IMR-90 (cell line): ENCODE results near the gene TMEM61. TPM values are rescaled to one million over a fixed set of nuclear protein-coding genes. Genes with fewer than 3 reads are reported as not detected.

Source experiments
- ATAC-seq: fragments of 200-7000 bp; cut with Tn5 transposase; 2 replicates; pipeline ENCODE4 v1.9.1; 2020; ENCODE audit warnings: low read depth, mild to moderate bottlenecking, moderate library complexity
- BruUV-seq: library from RNA; stranded (reverse); fragments of 400-500 nt; replicated peaks from 2 replicates; lab custom pipeline; 2021; lab: Mats Ljungman, UMichigan
- CTCF ChIA-PET: fragments of 300-600 bp; formaldehyde crosslinking; extraction: SDS; loops from one replicate; lab custom pipeline; 2021; ENCODE audit warnings: antibody characterized with exemption; lab: Yijun Ruan, JAX
- POLR2A ChIA-PET: fragments of 300-600 bp; sonication (Branson Sonifier 250); formaldehyde crosslinking; loops from one replicate; lab custom pipeline; 2022; ENCODE audit warnings: antibody characterized with exemption; ENCODE audit not compliant: unreplicated experiment; lab: Charles Lee
- DNase-seq: peaks from one replicate; pipeline ENCODE4 v3.0.0; 2013
- H2AFZ ChIP-seq: replicated peaks from 2 replicates; pipeline ENCODE3; 2013; ENCODE audit warnings: low read length, mild to moderate bottlenecking; ENCODE audit not compliant: poor library complexity
- H2AK5ac ChIP-seq: 2 replicates; pipeline ENCODE4 v1.6.1; 2013; ENCODE audit warnings: low read depth, low read length, inconsistent platforms
- H2AK9ac ChIP-seq: replicated peaks from 2 replicates; pipeline ENCODE3; 2013; ENCODE audit warnings: mild to moderate bottlenecking, low read depth, low read length, moderate library complexity; ENCODE audit not compliant: poor library complexity
- H2BK120ac ChIP-seq: 2 replicates; pipeline ENCODE4 v1.6.1; 2013; ENCODE audit warnings: low read depth, low read length, inconsistent platforms
- H2BK15ac ChIP-seq: 3 replicates; pipeline ENCODE4 v1.6.1; 2013; ENCODE audit warnings: low read depth, low read length, inconsistent platforms
- H2BK20ac ChIP-seq: 2 replicates; pipeline ENCODE4 v1.6.1; 2013; ENCODE audit warnings: low read depth, mild to moderate bottlenecking, inconsistent platforms, low read length, moderate library complexity
- H2BK5ac ChIP-seq: 2 replicates; pipeline ENCODE4 v1.6.1; 2013; ENCODE audit warnings: mild to moderate bottlenecking, low read depth, low read length, inconsistent platforms; ENCODE audit not compliant: poor library complexity, severe bottlenecking
- H3K14ac ChIP-seq: replicated peaks from 2 replicates; pipeline ENCODE4 v1.6.1; 2013; ENCODE audit warnings: low read depth, low read length, inconsistent platforms
- H3K18ac ChIP-seq: 2 replicates; pipeline ENCODE4 v1.6.1; 2013; ENCODE audit warnings: low read depth, low read length, control low read depth
- H3K23ac ChIP-seq: 2 replicates; pipeline ENCODE4 v1.6.1; 2013; ENCODE audit warnings: low read depth, low read length, inconsistent platforms
- H3K27ac ChIP-seq: 2 replicates; pipeline ENCODE4 v1.5.1; 2013; ENCODE audit warnings: mild to moderate bottlenecking, control low read depth, low read length; ENCODE audit not compliant: insufficient read depth
- H3K27me3 ChIP-seq: 2 replicates; pipeline ENCODE4 v1.6.1; 2013; ENCODE audit warnings: low read length; ENCODE audit not compliant: control insufficient read depth, insufficient read depth
- H3K36me3 ChIP-seq: 2 replicates; pipeline ENCODE4 v1.6.1; 2013; ENCODE audit warnings: low read length, mixed read lengths; ENCODE audit not compliant: control insufficient read depth, insufficient read depth
- H3K4ac ChIP-seq: 2 replicates; pipeline ENCODE4 v1.6.1; 2013; ENCODE audit warnings: low read depth, low read length, inconsistent platforms
- H3K4me1 ChIP-seq: 2 replicates; pipeline ENCODE4 v1.6.1; 2013; ENCODE audit warnings: low read length, mixed read lengths; ENCODE audit not compliant: control insufficient read depth, insufficient read depth
- H3K4me2 ChIP-seq: 2 replicates; pipeline ENCODE4 v1.6.1; 2013; ENCODE audit warnings: low read depth, mild to moderate bottlenecking, control low read depth, low read length, moderate library complexity
- H3K4me3 ChIP-seq: 2 replicates; pipeline ENCODE4 v1.5.1; 2013; ENCODE audit warnings: low read depth, mild to moderate bottlenecking, control low read depth, low read length, moderate library complexity; ENCODE audit not compliant: insufficient read depth
- H3K56ac ChIP-seq: 2 replicates; pipeline ENCODE4 v1.6.1; 2013; ENCODE audit warnings: low read length, inconsistent platforms; ENCODE audit not compliant: insufficient read depth; ENCODE audit errors: extremely low read depth
- H3K79me1 ChIP-seq, 2 experiments: 2 replicates each; pipeline ENCODE4 v1.6.1; 2013; ENCODE audit warnings: low read length in 2 of 2, inconsistent platforms in 1 of 2, low read depth in 1 of 2
- H3K9ac ChIP-seq: 2 replicates; pipeline ENCODE4 v1.6.1; 2013; ENCODE audit warnings: low read depth, low read length, control low read depth
- H3K9me1 ChIP-seq: 2 replicates; pipeline ENCODE4 v1.6.1; 2013; ENCODE audit warnings: low read length, inconsistent platforms; ENCODE audit not compliant: insufficient read depth
- H3K9me3 ChIP-seq: 2 replicates; pipeline ENCODE4 v1.6.1; 2013; ENCODE audit warnings: low read length; ENCODE audit not compliant: control insufficient read depth, insufficient read depth
- H4K20me1 ChIP-seq: 2 replicates; pipeline ENCODE4 v1.6.1; 2013; ENCODE audit warnings: low read length, inconsistent platforms; ENCODE audit not compliant: insufficient read depth
- H4K5ac ChIP-seq: 2 replicates; pipeline ENCODE4 v1.6.1; 2013; ENCODE audit warnings: mild to moderate bottlenecking, low read depth, low read length, control low read depth
- H4K8ac ChIP-seq, 2 experiments: 2 replicates each; pipeline ENCODE4 v1.6.1; 2013; ENCODE audit warnings: low read depth in 2 of 2, low read length in 2 of 2, control low read depth in 1 of 2, inconsistent platforms in 1 of 2
- H4K91ac ChIP-seq: 2 replicates; pipeline ENCODE4 v1.6.1; 2013; ENCODE audit warnings: low read depth, low read length, inconsistent platforms; ENCODE audit not compliant: insufficient read depth
- CTCF ChIP-seq: conservative IDR thresholded peaks from 2 replicates; pipeline ENCODE4 v1.5.1; 2012; ENCODE audit warnings: mild to moderate bottlenecking, low read depth, low read length, improper control_type of control experiment
- ELK1 ChIP-seq: fragments of 150-350 bp; IDR thresholded peaks from 2 replicates; pipeline ENCODE4 v1.6.1; 2016; ENCODE audit warnings: low read depth, mild to moderate bottlenecking, low read length, moderate library complexity, borderline replicate concordance
- MAFK ChIP-seq: IDR thresholded peaks from 2 replicates; pipeline ENCODE4 v1.6.1; 2012; ENCODE audit warnings: low read depth, low read length, improper control_type of control experiment
- MAZ ChIP-seq: IDR thresholded peaks from 2 replicates; pipeline ENCODE4 v1.6.1; 2012; ENCODE audit warnings: low read depth, mild to moderate bottlenecking, low read length, improper control_type of control experiment, moderate library complexity, borderline replicate concordance
- POLR2A ChIP-seq: IDR thresholded peaks from 2 replicates; pipeline ENCODE4 v1.6.1; 2012; ENCODE audit warnings: mild to moderate bottlenecking, low read depth, low read length
- RAD21 ChIP-seq: IDR thresholded peaks from 2 replicates; pipeline ENCODE4 v1.6.1; 2012; ENCODE audit warnings: low read length, improper control_type of control experiment
- RCOR1 ChIP-seq: IDR thresholded peaks from 2 replicates; pipeline ENCODE4 v1.6.1; 2012; ENCODE audit warnings: mild to moderate bottlenecking, low read length, improper control_type of control experiment; ENCODE audit not compliant: insufficient replicate concordance
- RFX5 ChIP-seq: IDR thresholded peaks from 2 replicates; pipeline ENCODE4 v1.8.0; 2012; ENCODE audit warnings: low read depth, mild to moderate bottlenecking, low read length, moderate library complexity
- SMC3 ChIP-seq: fragments of 150-350 bp; IDR thresholded peaks from 2 replicates; pipeline ENCODE4 v1.6.1; 2016; ENCODE audit warnings: low read depth, mild to moderate bottlenecking, antibody characterized with exemption, low read length, moderate library complexity
- USF2 ChIP-seq: fragments of 150-350 bp; IDR thresholded peaks from 2 replicates; pipeline ENCODE4 v1.6.1; 2017; ENCODE audit warnings: mild to moderate bottlenecking, antibody characterized with exemption, low read length, low read depth
- WGBS, 2 experiments: methylation state at CpG; one replicate each; pipeline versions ENCODE4 v1.1.5 to v1.1.7; 2013; ENCODE audit warnings: missing lambda C conversion rate in 2 of 2; ENCODE audit not compliant: insufficient read length in 1 of 2; ENCODE audit errors: extremely low coverage in 2 of 2; 5-methylcytosine and 5-hydroxymethylcytosine counted together
- dilution Hi-C: fragments of 300-500 bp; cut with HindIII; formaldehyde crosslinking; loops from one replicate; pipeline ENCODE4 v1.14.3; 2018; ENCODE audit warnings: low sequenced_read_pairs; ENCODE audit not compliant: unreplicated experiment
- in situ Hi-C: fragments of 300-500 bp; cut with MboI; formaldehyde crosslinking; loops from 3 replicates; pipeline ENCODE4 v1.14.3; 2019; ENCODE audit warnings: low sequenced_read_pairs, inconsistent platforms, mixed read lengths
- intact Hi-C: fragments of 100-400 bp; cut with micrococcal nuclease; formaldehyde crosslinking; loops from 2 replicates; pipeline ENCODE4 v1.10.0; 2022
- polyA plus RNA-seq, 3 experiments: library from polyadenylated mRNA; depleted of rRNA; stranded (reverse); fragments of >200 nt; gene quantifications; 2 replicates each; pipeline ENCODE4 v1.2.3, GENCODE V29; 2012; ENCODE audit warnings: low replicate concordance in 1 of 3
- total RNA-seq: library from RNA; depleted of rRNA; stranded (reverse); fragments of >200 nt; gene quantifications from 2 replicates; pipeline ENCODE4 v1.2.3, GENCODE V29; 2012

The TMEM61 gene
- total and polyA plus RNA-seq, 2 of the 4 experiments (the other 2 are of a cell fraction), result not detected

- no peak overlapping the region for H2BK5ac ChIP-seq
- no peak overlapping the region for H3K14ac ChIP-seq
- no peak overlapping the region for H3K4me3 ChIP-seq
- peaks cover under 1% of the 10 kb centered on the region; the same call in 1 of the 2 replicates for H4K20me1 ChIP-seq
- TF ChIP-seq MAZ (no peak), POLR2A (no peak), RFX5 (no peak), CTCF (no peak), RAD21 (no peak), MAFK (no peak), USF2 (no peak), SMC3 (no peak), RCOR1 (no peak), ELK1 (no peak)
- no peaks in the 10 kb centered on the region for H3K36me3 ChIP-seq
- no peak overlapping the region for H3K27ac ChIP-seq
- H4K91ac ChIP-seq, result no peak overlapping the region
- H3K9me3 ChIP-seq, result no peaks in the 10 kb centered on the region
- H4K5ac ChIP-seq, result no peak overlapping the region
- H3K18ac ChIP-seq, result no peak overlapping the region
- no peak overlapping the region for H2BK120ac ChIP-seq
- BruUV-seq, result no TSS peak
- peaks cover 45% of the 10 kb centered on the region for H3K27me3 ChIP-seq
- dilution Hi-C loops, result no loop called here
- no peak overlapping the region for H2BK15ac ChIP-seq
- no peak overlapping the region for H2BK20ac ChIP-seq
- no peak overlapping the region for H2AK5ac ChIP-seq
- in situ Hi-C loops, result no loop called here
- H3K56ac ChIP-seq, result no peak overlapping the region
- CTCF ChIA-PET, result interaction anchor here (1.2 to 2.2 kb wide), 2 partner anchors 31 to 40 kb away, joined by 3 to 9 read pairs; no protein-coding TSS in a partner anchor
- no peak overlapping the region for H4K8ac ChIP-seq
- H3K4me2 ChIP-seq, result no peak overlapping the region
- H3K9ac ChIP-seq, result no peak overlapping the region
- POLR2A ChIA-PET, result no interaction called here
- no peaks in the 10 kb centered on the region for H3K9me1 ChIP-seq
- H2AK9ac ChIP-seq, result no peak overlapping the region
- DNase-seq (no peak), ATAC-seq (no peak)
- H2AFZ ChIP-seq, result peak overlapping the region; percentile 41
- no peak overlapping the region for H3K4ac ChIP-seq
- no peak overlapping the region for H3K23ac ChIP-seq
- H3K79me1 ChIP-seq, result no peaks in the 10 kb centered on the region
- WGBS, 2 experiments, result 40% methylated on average over 1 of the region's 4 CpGs; no CpG with 5 or more reads in 1 of the 2 experiments
- H3K4me1 ChIP-seq, result peaks cover 4% of the 10 kb centered on the region; the same call in 1 of the 2 replicates
- intact Hi-C loops, result no loop called here
These were observed 10.5 kb downstream of the TMEM61 start for GRCh38 chr1:54990916-54991315.
